Fibroblast of skin of left quadriceps (primary cell): ENCODE data around the gene KIF5A.

Source experiments
- DNase-seq, 2 experiments: peaks; one replicate each; pipeline ENCODE4 v3.0.0-alpha.2; 2013; ENCODE audit warnings: low read depth in 2 of 2

Gene KIF5A

DNA sequence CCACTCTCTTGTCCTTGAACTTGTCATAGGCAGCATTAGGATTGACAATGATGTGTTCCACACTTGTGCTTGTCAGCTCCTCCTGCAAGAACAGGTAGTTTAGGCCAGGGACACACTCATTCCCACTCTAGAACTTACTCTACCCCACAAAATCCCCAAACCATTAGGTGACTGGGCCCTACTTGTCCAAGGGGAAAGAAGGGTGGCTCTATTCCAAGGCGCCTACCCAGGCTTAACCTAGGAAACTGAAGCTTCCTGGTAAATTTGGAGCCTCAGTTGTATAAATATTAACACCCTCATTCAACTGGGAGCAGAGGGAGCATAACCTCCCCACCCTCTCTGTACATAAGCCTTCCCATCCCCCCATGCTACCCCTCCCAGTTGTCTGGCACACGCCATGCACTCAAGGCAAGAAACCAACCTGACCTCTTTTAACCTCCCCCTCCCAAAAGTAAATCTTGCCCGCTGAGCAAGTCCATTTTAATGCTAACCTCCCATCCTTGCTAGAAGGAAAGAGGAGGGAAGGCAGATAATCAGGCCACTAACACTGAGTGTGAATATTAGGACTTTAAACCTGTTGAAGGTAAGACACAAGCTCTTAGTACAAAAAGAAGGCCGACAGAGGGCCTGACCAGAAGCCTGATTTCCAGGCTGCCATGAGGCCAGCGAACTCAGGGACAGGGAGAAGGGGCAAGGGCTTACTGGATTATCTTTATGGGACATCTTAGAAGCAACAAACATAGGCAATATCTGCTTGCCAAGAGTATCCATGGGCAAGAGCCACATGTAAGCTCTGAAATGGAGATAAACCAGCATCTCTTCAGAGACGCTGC lies 13.9 kb upstream of the KIF5A start:
- no peak for DNase-seq

DNA sequence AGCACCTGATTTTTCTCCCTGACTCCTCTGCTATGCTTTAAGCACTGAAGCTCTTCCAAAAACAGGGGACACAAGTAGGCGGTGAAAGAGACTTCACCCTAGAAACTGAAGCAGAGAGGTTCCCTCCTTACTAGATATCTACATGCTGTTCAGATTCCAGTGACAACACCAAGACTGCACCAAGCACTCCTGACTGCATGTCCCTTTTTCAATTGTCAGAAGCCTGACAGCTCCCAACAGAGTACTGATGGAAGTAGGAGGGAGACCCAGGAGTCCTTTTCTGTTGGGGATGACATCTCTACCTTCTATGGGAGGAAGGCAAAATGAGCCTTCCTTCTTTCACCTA lies 13.3 kb upstream of the KIF5A start:
- no peak for DNase-seq

DNA sequence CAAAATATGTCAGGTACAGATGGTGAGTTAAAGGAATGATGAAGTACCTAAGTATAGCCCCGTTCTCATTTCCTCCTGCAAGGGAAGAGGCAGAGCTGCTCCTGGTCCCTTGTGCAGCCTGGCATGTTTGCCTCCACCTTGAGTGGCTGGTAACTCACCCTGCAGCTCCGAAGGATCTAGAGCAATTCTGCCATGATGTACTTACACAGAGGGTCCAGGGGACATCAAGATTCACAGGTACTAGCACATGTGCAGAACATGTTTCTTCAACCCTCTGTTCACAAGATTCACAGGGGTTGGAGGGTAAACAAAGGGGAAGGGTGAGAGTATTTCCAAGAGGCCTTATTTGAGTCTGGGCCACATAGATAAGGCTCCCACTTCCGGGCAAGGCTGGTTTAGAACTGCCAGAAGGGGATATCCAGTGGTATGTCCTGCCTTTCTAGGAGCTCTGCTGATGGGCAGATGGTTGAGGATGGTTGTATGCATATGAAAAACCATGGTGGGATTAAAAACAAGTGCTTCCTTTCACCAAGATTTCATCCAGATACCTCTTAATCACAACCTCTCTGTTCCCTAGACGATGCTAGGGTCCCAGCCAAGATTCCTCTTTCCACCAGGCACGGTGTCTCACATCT lies 10.6 kb upstream of the KIF5A start:
- no peak for DNase-seq

DNA sequence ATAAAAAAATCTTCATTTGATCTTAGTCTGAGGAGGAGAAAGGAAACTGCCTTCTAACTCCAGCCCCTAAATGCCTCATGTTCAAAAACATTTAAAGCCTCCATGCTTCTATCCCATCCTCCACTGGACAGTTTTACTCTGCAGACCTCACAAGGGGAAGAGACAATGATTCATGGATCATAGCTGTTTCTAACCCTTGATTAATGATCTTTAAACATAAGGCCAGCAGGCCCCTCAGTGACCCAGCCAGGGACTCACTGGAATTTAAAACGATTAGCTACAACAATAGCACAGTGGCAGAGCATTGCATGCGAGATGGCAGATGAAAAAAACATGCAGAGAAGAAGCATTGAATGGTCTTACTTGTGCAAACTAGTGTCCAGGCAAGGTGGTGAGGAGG lies 8.8 kb upstream of the KIF5A start:
- DNase-seq, result no peak

DNA sequence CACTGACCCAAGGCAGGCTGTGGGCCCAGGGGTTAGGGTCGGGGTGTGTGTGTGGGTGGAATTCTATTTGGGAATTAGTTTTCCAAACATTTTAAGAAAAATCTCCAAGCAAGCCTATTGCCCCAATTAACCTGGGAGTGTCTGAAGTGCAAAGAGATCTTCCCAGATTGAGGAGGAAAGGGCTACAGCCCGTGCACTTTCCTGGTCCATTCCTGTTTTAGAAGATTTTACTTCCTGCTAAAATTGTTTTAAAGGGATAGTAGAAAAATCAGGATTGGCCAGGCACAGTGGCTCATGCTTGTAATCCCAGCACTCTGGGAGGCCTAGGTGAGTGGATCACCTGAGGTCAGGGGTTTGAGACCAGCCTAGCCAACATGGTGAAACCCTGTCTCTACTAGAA lies 8.1 kb upstream of the KIF5A start:
- no peak for DNase-seq

DNA sequence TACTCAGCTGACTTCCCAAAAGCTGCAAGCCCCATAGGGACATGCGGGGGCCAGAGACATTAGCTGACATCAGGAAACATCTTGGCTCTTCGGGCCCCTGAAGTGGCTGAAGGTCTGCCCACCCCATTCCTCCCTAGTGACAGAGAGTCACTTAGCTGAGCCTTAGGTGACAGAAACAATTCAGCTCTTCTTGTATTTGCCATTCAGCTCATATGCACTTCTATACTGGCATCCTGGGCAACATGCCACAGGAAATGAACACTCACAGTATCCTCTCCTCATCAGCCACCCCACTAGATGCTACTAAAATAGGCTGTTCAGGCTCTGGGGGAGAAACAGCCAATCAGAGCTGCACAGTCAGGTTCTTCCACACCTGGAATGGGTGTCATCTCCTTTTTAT lies 6.3 kb upstream of the KIF5A start:
- no peak for DNase-seq

DNA sequence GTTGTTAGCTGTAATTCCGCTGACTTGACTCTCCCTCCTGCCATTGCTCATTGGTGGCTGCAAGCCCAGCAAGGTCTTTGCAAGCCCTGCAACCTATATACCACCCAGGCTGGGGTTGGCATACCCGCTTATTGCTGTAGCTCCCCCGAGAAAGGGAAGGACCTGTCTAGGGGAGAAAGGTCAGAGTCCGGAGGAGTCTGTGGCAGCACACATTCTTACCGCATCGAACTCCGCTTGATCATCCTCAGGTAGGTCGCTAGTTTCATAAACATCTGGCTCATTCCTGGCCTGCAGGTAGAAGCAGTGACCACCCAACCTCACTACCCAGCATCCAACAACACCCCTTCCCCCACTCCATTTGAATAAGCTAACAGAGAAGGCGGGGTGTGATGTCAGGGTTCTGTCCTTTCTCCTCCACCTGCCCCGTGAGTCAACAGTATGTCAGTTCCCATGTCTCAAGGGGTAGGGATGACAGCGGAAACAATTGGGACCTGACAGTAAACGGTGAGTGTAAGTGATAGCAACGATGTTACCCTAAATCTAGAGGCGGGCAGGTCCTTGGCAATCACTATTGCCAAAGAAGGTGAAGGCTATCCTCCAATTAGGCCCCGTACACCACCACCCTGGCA lies 3.9 kb upstream of the KIF5A start:
- no peak for DNase-seq

DNA sequence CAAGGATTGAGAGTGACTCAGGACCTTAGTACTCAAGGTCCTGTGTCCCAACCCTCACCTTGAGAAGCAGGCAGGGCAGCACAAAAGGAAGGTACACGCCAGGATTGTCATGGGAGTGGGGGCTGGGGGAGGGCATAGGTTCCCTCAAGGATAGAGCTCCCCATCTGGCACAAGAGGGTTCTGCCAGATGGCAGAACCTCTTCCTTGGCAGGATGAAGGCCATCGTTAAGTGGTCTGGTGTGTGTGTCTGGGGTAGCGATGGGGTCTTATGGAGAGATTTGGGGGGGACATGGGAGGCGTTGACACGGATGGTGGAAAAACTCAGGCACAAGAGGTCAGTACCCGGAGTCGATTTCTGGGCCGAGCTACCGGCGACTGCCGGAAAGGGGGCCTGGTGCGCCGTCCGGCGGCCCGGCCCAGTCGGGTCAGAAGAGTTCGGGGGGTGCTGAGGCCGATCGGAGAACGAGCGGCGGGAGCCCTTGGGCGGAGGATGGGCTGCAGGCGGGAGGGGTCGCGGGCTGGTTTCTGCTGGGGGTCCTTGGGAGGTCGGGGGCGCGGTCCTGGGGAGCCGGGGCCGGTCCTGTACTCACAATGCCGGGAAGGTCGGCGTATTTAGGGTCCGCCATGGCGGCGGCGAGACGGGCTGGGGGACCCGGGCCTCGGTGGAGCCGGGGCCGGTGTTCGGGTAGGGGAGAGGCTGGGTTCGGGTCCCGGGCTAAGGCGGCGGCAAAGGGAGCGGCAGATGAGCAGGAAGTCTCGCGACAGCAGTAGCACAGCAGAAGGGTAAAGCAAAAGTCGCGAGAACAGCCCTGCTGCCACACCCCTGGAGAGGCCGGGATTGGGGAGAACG lies 3.2 kb upstream of the KIF5A start, which contains the start of gene DCTN2:
DCTN2 (minus strand) TSS at position 755 of the 850 bp plus-strand sequence; CDS start at position 626, 129 bp downstream.
- peak; percentile 94 for DNase-seq

DNA sequence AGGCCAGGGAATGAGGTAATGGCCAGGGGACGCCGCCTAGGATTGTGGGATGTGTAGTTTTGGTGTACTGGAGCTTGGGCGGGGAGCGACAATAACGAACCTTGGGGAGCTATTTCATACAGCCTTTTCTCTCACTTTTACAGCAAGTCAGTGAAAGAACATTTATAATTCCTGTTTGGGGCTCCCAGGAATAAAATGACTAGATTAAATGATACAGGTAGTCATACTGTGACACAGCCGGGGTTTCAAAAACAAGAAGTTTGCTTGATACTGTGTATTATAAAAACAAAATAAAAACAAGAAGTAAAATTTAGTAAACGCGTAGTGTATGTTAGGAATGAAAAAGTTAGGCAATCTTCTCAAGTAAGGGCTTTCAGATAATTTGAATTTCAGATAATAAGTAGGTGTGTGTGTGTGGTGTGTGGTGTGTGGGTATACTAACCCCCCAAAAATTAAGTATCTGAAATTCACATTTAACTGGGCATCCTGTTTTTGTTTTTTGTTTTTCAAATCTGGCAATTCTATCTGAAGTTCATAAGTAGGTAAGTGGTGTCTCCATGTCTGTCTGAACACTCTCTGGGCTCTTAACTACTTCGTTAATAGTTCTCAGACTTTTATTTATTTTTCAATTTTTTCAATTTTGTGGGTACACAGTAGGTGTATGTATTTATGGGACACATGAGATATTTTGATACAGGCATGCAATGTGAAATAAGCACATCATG lies 2.4 kb upstream of the KIF5A start:
- no peak for DNase-seq

DNA sequence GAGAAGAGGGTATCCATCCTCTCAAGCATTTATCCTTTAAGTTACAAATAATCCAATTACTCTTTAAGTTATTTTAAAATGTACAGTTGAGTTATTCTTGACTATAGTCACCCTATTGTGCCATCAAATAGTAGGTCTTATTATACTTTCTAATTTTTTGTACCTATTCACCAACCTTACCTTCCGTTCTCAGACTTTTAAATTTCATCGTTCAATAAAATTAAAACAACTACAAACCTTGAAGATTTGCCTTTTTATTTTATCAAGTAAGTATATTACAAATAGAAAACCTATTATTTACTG lies 1.9 kb upstream of the KIF5A start:
- no peak for DNase-seq

DNA sequence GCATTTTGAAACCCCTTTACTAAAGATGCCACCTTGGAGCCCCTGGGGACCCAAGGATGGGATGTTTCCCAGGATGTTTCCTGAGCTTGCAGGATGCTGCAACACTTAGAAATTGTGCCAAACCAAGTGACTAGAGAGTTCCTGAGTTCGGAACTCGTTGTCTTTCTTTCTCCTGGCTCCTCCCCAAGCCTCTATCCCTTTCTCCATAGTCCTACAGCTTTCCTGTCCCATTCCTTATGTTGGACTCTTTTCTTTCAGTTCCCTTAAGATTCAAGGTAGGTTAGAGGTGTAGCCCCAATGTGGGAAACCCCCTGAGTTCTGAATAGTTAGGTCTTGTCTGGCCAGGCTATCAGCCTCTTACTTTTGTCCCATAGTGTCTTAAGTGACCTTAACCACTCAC lies 1.4 kb upstream of the KIF5A start:
- DNase-seq, result no peak

DNA sequence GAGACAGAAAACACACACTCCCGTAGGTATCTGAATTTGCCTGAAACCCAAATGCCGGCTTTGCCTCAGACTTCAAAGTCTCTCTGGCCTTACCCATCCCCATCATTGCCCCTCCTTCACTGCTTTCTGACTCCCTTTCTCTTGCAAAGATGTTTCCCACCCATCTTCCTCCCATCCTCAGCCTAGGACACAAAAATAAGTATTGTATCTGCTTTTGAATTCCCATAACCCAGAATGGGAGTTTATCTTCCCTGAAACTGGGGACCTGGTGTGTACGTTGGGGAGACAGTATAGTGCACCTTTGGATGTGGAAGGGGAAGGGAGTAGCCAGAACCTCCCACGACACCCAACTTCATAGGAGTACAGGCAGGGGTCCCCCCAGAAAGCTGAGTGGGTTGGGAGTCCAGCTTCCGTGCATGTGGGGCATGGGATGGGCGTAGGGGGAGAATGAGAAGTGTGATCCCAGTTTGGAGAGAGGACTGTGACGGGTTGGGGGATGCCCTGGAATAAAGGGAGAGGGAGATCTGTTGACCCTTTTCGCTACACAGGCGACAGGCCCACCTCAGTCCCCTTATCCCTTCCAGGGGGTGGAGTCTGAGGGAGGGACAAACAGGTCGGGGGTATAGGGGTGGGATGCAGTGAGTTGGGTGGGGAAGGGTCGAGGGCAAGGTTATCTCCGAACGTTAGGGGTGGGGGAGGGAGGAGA lies 488 bp upstream of the KIF5A start:
- DNase-seq, result no peak

DNA sequence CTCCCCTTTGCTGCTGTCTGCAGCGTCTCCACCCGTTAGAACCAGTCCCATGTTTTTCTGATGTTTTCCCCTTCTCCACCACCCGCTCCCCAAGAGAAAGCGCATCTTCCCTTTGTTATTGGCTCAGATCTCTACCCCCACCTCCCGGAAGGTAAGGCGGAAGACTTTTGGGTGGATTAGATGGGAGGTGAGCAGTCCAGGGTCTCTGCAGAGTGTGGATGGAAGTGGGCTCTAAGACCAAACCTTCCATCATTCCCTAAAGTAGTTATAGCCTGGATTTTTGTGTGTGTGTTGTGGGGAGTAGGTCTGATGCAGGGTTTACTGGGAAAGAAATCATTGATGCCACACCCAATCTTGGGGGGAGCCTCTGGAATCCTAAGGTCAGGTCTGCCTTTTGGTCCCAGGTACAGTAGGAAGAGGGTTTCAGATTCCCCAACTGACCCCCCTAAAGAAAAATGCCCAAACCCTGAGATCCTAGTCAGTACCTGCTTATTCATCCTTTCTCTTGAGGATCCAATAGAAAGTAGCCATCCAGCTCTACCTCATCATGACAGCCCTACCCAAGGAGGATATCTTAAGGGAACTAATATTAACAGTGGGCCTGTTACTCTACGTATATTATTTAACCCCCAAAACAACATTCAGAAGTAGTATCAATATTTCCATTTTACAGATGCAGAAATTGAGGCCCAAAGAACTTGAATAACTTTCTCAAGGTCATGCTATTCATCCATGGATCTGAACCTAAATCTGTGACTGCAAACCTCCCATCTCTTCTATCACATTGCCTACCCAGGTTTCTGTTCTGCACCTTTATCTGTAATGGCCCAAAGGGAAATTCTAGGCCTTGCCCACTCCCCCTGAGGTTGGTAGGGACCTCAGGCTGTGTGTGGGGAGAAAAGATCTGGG lies 1.1 kb downstream of the KIF5A start:
- no peak for DNase-seq

DNA sequence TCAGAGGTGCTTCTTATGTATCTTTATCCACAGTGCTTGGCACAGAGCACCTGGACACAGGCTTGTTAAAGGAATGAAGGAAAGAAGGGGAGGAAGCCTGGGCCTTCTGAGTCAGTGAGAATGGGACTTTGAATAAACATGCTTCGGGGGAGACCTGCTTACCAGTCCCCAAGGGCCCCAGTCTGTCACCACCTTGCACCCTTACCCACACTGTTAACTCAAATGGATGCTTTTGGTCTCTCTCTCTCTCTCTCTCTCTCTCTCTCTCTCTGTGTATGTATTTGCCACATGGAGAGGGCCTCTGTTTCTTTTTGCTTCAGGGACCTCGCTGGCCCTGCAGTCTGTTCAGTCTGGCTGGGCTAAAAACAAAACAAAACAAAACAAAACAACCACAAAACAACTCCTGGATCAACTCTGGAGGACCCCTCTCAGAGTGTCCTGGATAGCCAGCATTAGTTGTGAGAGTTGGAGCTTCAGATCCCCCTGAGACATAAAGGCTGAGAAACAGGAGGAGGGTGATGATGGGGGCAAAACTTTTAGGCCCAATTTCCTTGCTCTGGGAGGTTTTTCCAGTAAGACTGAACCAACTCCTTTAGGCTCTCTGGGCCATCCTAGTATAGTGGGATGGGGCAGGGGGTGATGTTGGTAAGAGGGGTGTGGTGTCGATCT lies 1.9 kb downstream of the KIF5A start:
- no peak for DNase-seq

DNA sequence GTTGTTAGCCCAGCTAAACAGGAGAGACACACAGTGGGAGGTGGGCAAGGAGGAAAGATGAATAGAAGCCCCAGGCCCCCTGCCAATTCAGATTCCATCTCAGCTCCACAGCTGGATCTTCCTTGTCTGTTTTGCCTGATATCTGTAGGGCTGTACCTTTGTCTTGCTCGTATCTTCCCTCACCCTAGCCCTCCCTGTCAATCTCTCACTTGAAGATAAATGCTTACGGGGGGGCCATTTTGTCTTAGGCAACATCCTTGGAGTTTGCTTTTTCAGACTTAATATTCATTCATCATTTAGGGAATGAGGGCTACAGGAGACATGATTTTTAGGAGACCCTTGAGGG lies 2.4 kb downstream of the KIF5A start:
- DNase-seq, result no peak

DNA sequence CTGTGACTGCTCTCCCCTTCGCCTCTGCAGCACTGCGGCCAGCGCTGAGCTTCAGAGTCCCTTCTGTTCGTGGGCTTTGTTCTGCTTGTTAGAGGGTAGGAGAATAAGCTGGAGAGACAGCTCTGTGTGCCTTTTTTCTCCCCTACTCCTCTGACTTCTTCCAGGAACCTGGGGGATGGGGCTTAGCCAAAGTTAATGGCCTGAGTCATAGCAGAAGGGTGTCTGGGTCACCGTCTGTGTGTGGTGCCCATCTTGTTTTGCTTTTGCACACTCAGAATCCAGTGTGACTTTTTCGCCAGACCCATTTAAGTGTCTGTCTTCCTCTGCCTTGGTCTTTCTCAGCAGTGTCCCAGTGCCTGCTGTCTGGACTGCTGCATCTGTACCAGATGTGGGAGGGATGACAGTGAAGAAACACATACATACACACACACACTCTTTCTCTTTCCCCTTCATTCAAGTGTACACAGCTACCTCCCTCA lies 3.0 kb downstream of the KIF5A start:
- no peak for DNase-seq

DNA sequence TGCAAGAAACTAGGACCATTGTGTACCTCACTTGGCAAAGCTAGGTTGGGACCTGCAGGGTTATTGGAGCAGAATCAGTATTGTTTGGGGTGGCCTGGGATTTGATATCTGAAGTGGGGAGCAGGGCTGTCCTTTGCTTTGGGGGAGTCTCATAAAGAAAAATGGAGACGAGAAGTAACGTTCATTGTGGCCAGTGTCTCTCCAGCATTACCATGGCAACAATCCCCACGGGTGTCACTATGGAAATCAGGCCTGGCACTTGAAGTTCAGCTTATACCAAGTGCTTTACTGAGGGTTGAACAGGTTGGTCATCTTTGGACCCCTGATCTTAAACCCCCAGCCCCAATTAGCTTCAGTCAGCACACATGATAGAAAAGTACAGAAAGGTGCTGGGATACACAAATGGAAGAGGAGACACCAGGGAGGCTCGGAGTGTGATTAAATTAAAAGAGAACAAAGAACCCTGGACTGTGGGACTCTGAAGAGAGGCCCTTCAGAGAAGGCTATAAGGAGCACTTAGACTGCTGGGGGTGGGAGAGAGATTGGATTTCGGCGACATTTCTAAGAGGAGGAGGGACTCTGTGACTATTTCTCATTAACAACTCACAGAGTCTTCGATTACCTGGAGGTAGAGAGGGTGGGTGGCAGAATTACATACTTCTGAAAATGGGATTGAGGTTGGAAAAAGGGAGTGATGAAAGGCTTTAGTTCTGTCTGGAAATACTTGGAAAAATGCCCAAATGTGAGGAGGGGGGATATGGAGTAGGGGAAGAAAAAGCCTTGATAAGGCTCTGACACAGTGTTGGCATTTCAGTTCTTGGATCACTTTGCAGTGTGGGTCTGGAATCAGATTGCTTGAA lies 3.7 kb downstream of the KIF5A start:
- no peak for DNase-seq

DNA sequence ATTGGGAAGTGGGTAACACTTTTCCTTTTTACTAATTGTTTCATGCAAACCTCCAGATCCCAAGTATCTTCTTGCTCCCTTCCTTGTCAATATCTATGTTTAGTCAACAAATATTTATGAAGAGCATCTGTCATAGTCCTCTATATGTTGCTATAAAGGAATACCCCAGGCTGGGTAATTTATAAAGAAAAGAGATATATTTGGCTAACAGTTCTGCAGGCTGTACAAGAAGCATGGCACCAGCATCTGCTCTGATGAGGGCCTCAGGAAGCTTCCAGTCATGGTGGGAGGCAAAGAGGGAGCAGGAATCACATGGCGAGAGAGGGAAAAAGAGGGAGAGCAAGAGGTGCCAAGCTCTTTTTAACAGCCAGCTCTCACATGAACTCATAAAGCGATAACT lies 4.6 kb downstream of the KIF5A start:
- no peak for DNase-seq
